ENCODE results near the gene ARID1B. TPM values are rescaled to one million over a fixed set of nuclear protein-coding genes. Genes with fewer than 3 reads are reported as not detected.

Gene ARID1B
- total RNA-seq, 2 donors from 2014 or later: 65.1 to 99.4 TPM

DNA sequence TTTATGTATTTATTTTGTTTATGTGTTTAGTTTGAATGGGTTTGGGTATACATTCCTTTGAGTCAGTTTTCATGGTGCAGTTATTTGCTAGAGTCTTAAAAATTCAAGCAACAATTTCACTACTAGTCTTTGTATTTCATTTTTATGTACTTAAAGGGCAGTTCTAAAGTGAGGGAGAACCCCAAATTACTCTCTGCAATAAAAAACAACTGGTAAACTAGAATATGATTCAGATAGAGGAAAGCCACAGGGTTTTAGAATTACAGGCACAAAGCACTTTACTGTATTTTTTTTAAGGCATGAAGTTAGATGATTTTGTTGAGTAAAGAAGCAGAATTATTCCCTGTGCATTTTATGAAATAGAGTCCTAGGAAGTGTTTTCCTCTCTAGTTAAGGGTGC, 183.3 kb downstream of the ARID1B start:
- intact Hi-C loops (cut with DNase I): no loop called here
- H3K27me3 ChIP-seq (replicated peaks; ENCODE audit: insufficient read depth): no peaks in the 10 kb centered on the region
- no peak for DNase-seq (ENCODE audit: low spot score)
- no peak for TF ChIP-seq POLR2A (IDR thresholded peaks at IDR 0.05)
- no peak for TF ChIP-seq POLR2AphosphoS5 (IDR thresholded peaks at IDR 0.05)
- TF ChIP-seq, protein P1, sequence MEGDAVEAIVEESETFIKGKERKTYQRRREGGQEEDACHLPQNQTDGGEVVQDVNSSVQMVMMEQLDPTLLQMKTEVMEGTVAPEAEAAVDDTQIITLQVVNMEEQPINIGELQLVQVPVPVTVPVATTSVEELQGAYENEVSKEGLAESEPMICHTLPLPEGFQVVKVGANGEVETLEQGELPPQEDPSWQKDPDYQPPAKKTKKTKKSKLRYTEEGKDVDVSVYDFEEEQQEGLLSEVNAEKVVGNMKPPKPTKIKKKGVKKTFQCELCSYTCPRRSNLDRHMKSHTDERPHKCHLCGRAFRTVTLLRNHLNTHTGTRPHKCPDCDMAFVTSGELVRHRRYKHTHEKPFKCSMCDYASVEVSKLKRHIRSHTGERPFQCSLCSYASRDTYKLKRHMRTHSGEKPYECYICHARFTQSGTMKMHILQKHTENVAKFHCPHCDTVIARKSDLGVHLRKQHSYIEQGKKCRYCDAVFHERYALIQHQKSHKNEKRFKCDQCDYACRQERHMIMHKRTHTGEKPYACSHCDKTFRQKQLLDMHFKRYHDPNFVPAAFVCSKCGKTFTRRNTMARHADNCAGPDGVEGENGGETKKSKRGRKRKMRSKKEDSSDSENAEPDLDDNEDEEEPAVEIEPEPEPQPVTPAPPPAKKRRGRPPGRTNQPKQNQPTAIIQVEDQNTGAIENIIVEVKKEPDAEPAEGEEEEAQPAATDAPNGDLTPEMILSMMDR (IDR thresholded peaks at IDR 0.05): no peak
- H3K36me3 ChIP-seq: no peaks in the 10 kb centered on the region
- H3K27ac ChIP-seq: no peak overlapping the region
- H3K9me3 ChIP-seq: no peaks in the 10 kb centered on the region
- peaks cover 14% of the 10 kb centered on the region for H3K4me1 ChIP-seq (replicated peaks)
- no peak overlapping the region for H3K4me3 ChIP-seq

DNA sequence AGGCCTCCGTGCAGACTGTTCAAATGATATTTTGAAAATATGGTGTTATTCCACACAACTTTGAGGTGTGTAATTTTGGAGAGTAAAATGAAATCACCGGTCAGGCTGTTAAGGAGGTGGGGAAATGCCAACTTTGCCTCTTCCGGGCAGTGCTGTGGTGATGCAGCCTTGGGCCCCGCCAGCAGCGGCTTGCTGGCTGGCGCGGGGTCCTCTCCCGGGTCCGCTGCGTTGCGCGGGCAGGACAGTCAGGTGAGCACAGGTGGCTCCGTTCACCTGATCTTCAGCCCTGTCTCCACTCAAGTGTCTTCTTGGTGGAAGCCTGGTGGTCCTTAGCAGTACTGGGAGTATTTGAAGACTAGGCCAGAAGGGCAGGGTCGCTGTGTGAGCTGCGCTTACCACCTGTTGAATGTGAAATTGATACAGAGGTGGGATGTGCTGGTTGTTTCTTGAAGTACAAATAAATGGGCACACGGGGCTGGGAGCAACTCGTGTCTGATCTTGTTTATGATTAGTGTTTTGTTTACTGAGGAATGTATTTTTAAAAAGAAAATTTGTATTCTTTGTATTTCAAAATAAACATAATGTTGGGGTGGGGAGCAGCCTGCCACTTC, 184.2 kb downstream of the ARID1B start:
- 89% methylated on average over 17 of the region's 17 CpGs for WGBS
- Histone ChIP-seq H3K4me3 (no peak overlapping the region), H3K36me3 (no peaks in the 10 kb centered on the region), H3K27me3 (replicated peaks; ENCODE audit: insufficient read depth) (no peaks in the 10 kb centered on the region), H3K27ac (no peak overlapping the region), H3K9me3 (no peaks in the 10 kb centered on the region), H3K4me1 (replicated peaks) (peaks cover 6% of the 10 kb centered on the region)
- TF ChIP-seq, protein P1 (IDR thresholded peaks at IDR 0.05): no peak
- DNase-seq (ENCODE audit: low spot score): no peak
- intact Hi-C loops (cut with DNase I): no loop called here

DNA sequence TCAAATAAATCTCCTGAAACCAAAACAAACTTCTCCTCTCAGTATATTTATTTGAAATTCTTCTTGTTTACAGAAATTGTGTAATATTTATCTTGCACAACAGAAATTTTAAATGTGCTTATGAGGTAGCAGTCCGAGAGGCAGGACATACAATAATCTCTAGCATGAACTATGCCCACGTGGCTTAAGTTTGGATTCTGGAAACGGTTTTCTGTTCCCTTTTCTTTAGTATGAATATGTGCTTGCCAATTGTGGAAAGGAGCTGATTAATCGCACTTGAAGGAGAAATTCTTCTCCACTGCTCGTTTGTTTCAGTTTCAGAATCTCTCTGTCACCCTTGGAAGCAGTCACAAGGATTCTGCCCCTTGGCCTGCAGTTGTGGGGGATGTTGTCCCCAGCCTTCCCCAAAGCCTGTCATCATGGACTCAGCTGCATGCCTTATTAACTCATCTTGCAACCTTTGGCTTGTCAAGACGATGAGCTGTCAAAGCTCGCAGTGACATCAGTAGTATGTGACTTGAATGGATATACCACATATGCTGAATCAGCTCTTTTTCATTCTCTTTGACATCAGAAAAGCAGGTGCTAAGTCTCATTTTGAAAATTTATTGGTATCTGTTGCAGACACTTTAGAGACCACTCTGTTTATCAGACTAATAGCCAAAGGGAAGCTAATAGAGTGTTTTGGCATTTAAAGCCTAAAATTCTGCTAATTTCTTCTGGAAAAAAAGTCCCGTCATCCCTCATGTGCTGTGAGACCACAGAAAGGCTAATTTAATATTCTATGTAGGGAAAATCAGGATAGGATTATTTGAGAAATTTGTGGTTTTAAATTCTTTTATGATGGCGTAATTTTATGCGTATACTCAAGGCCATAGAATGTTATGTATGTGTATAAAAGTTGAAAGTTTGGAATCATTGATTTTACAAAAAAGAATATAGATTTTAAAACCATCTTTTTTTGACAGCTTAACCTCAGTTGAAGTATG, 186.8 kb downstream of the ARID1B start:
- Histone ChIP-seq H3K36me3 (no peaks in the 10 kb centered on the region), H3K4me1 (replicated peaks) (no peaks in the 10 kb centered on the region), H3K27ac (peak overlapping the region; percentile 2 to 40), H3K9me3 (no peaks in the 10 kb centered on the region), H3K4me3 (no peak overlapping the region), H3K27me3 (replicated peaks; ENCODE audit: insufficient read depth) (no peaks in the 10 kb centered on the region)
- TF ChIP-seq POLR2A (IDR thresholded peaks at IDR 0.05) (no peak), POLR2AphosphoS5 (IDR thresholded peaks at IDR 0.05) (peak; percentile 19)
- TF ChIP-seq, protein P1 (IDR thresholded peaks at IDR 0.05): no peak
- intact Hi-C loops (cut with DNase I): no loop called here
- 52% methylated on average over 10 of the region's 10 CpGs for WGBS
- DNase-seq (ENCODE audit: low spot score): no peak

DNA sequence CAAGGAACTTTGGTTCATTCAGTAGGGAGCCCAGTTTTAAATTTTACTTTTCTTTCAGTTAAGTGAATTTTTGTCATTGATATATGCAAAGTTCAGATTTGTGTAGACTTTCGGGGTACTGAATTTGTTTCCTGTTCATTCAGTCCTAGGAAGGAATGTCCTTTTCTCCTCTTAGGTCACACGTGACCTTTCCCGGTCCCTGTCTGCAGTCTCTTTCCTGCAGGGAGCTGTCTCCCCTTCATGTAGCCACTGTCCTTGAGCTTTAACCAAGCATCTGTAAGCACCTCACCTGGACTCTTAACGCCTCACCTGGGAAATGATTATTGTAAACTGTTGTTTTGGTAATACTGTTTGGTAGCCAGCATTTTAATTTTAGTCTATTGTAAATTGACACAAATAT, 190.7 kb downstream of the ARID1B start:
- Histone ChIP-seq H3K36me3 (no peaks in the 10 kb centered on the region), H3K27ac (no peak overlapping the region), H3K27me3 (replicated peaks; ENCODE audit: insufficient read depth) (no peaks in the 10 kb centered on the region), H3K9me3 (no peaks in the 10 kb centered on the region), H3K4me3 (no peak overlapping the region), H3K4me1 (replicated peaks) (no peaks in the 10 kb centered on the region)
- intact Hi-C loops (cut with DNase I): no loop called here
- no peak for DNase-seq (ENCODE audit: low spot score)
- WGBS: 92% methylated on average over 4 of the region's 4 CpGs
- TF ChIP-seq POLR2AphosphoS5 (IDR thresholded peaks at IDR 0.05) (no peak), POLR2A (IDR thresholded peaks at IDR 0.05) (no peak)
- TF ChIP-seq, protein P1 (IDR thresholded peaks at IDR 0.05): no peak

Measured in prostate gland (tissue), 2 donors.